GM18505 (cell line): ENCODE results near the gene CALHM2.
"Not testable (repeated sequence)": the region's sequence is repeated elsewhere in the genome, so short reads cannot be mapped to it uniquely, and the experiment has no call there.

Experiments used
- ATAC-seq: cut with Tn5 transposase; IDR thresholded peaks from one replicate; pipeline ENCODE4 v1.9.1; 2021; ENCODE audit not compliant: unreplicated experiment
- POLR2A ChIP-seq: IDR thresholded peaks from 4 replicates; pipeline ENCODE4 v1.6.1; 2011; ENCODE audit warnings: borderline replicate concordance; ENCODE audit not compliant: insufficient read depth, insufficient read length; ENCODE audit errors: extremely low read depth

Gene CALHM2, protein sequence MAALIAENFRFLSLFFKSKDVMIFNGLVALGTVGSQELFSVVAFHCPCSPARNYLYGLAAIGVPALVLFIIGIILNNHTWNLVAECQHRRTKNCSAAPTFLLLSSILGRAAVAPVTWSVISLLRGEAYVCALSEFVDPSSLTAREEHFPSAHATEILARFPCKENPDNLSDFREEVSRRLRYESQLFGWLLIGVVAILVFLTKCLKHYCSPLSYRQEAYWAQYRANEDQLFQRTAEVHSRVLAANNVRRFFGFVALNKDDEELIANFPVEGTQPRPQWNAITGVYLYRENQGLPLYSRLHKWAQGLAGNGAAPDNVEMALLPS

DNA sequence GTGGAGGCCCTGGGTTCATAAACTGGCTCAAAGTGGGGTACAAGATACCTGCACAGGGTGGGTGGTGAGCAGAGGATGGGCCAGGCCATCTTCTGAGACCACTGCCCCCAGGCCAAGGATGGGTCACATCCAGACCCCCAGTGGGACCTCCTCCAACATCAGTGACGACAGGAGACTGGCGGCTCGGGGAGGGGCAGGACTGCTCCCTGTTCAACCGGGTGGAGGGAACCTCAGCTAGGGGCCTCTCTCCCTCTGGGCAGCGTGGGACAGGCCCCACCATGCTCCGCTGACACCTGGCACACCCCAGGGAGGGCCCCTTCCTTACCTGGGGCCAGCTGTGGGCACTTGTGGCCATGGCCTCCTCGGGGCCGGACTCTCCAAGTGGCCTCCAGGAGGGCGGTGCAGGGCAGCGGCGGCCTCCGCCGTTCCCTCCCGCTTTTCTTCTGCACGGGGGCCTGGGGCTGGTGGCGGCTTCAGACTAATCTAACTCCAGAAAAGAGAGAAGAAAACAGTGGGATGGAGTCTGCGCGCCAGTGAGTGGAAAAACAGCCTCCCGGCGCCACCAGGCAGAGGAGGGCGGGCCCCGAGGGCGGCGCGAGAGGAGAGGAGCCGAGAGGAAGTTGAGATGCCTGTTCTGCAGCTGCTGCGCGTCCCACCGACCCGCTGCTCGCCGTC, at the start of gene CALHM2:
CALHM2 (minus strand) TSS at position 540 of the 675 bp plus-strand sequence. CDS start 2,429 bp downstream, outside the sequence.
- peak; percentile 64 for TF ChIP-seq POLR2A
- peak; percentile 58 for ATAC-seq

DNA sequence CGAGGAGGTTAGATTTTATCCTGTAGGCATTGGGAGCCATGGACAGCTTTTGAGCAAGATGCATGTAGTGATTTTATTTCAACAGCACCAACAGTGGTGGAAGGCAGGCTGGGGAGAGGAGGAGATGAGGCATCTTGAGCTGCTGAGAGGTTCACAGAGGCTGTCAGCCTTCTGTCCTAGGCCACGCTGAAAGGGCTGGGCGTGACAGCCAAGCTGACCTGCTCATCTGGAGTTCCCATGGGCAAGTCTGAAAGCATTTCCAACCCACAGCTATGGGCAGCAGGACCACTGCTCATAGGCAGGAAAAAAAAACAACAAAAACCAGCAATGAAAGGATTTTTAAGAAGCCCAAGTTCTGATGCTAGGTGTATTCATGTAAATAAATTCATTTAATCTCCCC, 49.0 kb upstream of the CALHM2 start:
- no peak for TF ChIP-seq POLR2A
- ATAC-seq = no peak

DNA sequence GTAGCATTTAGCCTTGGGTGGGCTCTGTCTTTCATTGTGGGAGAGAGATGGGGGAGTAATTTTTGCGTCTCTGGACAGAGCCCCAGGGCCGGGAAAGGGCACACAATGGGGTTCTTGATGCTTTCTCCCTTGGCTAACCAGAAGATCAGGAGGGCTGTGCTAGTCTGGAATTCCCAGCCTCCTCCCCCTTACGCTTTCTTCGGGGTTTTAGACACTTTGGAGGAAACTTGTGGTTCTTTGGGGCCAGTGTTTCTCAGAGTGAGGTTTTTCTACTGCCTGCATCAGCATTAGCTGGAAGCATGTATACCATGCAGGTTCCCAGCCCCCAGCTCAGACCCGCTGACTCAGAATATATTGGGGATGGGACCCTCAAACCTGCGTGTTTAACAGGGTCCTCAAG, 48.3 kb upstream of the CALHM2 start:
- ATAC-seq = no peak
- no peak for TF ChIP-seq POLR2A

GRCh38 chr10:103499881-103500280, 47.7 kb upstream of the CALHM2 start:
- no peak for TF ChIP-seq POLR2A
- ATAC-seq = no peak

DNA sequence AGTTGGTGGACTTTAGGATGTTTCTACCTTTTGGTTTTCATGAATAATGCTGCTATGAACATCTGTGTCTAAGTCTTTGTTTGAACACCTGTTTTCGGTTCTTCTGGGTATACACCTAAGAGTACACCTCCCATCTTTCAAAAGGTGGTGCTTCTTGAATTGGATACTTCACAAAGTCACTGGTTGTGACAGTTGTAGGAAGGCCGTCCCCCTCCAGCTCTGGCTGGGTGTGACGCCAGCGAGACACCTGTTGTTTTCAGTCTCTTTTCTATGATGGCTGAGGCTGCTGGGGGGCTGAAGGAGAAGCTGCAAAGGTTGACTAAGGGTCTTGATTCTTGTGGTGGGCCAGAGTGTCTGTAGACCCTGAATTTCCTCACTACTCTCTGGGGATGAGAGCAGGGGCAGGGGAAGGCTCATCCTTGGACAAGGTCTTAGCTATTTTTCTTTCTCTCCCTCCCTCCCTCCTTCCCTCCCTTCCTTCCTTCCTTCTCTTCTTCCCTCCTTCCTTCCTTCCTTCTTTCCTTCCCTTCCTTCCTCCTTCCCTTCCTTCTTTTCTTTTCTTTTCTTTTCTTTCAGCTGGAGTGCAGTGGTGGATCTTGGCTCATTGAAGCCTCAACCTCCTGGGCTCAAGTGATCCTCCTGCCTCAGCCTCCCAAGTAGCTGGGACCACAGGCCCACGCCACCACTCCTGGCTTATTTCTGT, 46.9 kb upstream of the CALHM2 start:
- TF ChIP-seq POLR2A = no peak
- ATAC-seq = no peak

DNA sequence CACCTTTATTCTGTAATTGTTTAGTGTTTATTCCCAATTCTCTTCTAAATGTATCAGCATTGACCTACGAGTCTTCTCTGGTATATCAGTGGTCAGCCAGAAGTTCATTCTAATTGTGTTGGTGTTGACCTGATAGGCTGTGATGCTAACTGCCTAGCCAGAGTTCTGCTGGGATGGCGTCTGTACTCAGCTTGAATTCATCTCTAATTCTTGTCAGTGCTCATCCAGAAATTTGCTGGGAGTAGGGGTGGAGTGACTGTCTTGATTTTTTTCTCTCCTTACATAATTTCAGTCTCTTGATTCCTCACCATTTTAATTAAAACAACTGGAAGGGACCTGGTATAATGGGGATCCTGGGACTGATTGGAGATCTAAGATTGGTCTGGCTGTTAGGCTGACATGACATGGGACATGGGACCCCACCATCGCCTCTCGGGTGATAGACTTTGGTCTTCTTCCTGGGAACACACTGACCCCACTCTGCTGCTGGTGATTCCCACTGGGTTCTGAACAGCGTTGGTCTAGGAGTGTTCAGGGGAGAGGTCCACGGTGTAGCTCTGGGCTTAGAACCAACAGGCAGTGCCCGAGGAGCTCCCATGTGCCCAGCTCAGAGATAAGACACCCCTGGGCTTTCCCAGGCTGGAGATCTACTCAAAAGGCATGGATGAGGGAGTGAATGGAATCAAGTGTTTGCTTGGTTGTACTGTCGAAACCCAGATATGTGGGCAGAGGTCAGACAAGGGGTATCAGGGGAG, 45.2 kb upstream of the CALHM2 start:
- no peak for ATAC-seq
- TF ChIP-seq POLR2A = no peak

DNA sequence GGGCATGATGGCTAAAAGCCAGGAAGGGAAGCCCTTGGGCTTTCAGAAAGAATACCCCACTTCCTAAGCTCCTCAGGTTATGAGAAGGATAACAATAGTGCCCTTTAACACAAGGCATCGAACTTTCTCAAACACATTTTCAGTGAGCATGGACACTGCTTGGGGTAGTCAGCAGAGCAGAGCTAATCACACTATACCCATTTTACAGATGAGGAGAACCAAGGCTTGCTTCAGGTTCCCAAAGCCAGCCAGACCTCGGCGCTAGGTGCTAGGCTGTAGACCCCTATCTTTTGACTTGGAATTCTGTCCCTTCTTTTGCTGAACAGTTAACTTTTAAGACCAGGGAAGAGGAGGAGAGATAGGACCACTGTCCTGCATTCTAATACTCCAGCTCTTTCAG, 43.2 kb upstream of the CALHM2 start:
- TF ChIP-seq POLR2A = no peak
- no peak for ATAC-seq

- no peak for ATAC-seq
- TF ChIP-seq POLR2A = no peak
These were observed 42.0 kb upstream of the CALHM2 start for GRCh38 chr10:103493916-103494877.

GRCh38 chr10:103493362-103493915, 41.3 kb upstream of the CALHM2 start, which contains the start of gene NEURL1:
Gene NEURL1, plus strand, starts transcription at chr10:103493705. Its CDS starts 683 bp downstream, at chr10:103494388.
- no peak for ATAC-seq
- TF ChIP-seq POLR2A = no peak

GRCh38 chr10:103492655-103493261, 40.6 kb upstream of the CALHM2 start:
- no peak for TF ChIP-seq POLR2A
- no peak for ATAC-seq

DNA sequence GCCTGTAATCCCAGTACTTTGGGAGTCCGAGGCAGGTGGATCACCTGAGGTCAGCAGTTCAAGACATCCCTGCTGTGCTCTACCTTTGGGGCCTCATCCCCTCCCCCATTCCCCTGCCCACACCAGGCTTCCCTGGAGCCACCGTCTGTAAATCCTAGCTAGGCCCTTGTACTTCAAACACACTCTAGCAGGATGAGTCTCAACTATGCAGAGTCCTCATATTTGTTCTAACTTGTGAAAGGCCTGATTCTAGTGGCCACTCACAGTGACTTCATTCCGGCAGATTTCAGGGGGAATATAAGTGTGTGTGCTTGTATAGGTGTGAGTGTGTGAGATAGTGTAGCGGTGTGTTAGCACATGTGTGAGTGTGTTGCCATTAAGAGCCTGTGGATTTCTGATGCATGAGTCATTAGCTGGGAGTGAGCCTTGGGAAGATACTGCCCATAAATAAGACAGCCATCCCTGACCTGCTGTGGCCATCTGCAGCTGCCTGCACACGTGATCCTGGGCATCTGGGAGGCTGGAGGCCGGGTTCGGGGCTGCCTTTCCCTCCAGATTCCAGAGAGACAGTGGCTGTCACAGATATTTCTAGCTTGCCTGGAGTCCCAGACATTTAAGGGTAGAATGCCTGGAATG, 39.7 kb upstream of the CALHM2 start:
- no peak for TF ChIP-seq POLR2A

DNA sequence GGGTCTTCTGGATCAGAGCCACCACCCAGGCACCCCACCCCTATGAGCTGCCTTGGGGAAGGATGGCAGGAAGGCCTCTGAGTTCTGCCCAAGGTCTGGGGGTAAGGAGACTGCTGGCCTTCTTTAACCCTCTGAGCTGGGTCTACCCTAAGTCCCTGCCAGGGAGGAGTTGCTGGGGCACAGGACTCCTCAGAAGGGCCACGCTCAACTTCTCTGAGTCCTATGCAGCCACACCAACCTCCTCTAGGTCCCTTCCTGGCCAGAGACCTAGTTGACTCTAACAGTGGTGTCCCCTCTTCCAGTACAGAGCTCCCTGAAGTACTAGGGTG, 38.8 kb upstream of the CALHM2 start:
- peak; percentile 16 for ATAC-seq
- TF ChIP-seq POLR2A = no peak

More for the DNA sequence above, 39.7 kb upstream of the CALHM2 start:
- no peak for ATAC-seq

- TF ChIP-seq POLR2A = no peak
- ATAC-seq = no peak
These were observed 35.2 kb upstream of the CALHM2 start for GRCh38 chr10:103487410-103487708.

DNA sequence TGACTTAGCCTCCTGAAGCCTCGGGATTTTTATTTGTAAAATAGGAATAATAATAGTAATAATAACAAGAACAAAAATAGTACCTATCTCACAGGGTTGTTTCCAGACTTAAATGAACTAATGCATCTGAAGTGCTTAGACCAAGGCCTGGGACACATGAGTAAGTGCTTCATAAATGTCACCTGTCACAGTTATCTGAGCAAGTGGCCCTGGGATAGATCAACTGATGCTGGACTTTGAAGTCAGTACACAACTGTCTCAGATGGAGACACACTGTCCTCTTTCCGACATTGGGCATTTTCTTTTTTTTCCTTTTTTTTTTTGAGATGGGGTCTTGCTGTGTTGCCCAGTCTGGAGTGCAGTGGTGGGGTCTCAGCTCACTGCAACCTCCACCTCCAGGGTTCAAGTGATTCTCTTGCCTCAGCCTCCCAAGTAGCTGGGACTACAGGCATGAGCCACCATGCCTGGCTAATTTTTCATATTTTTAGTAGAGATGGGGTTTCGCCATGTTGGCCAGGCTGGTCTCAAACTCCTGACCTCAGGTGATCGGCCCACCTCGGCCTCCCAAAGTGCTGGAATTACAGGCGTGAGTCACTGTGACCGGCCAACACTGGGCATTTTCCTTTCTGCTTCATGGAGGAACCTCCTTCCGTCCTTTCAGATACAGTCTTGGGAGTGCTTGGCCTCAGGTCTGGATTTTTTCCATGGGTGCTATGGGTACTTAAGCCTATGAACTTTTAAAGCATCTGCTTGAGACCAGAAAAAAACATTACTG, 34.7 kb upstream of the CALHM2 start:
- ATAC-seq = not testable (repeated sequence)
